Fibroblast of villous mesenchyme (primary cell): ENCODE data around the gene DLGAP4. TPM values are rescaled to one million over a fixed set of nuclear protein-coding genes. Genes with fewer than 3 reads are reported as not detected.
"Not testable (repeated sequence)": the region's sequence is repeated elsewhere in the genome, so short reads cannot be mapped to it uniquely, and the experiment has no call there.

Experiments used
- DNase-seq: peaks from one replicate; pipeline ENCODE4 v3.0.0-alpha.2; 2010; ENCODE audit warnings: low read depth
- H3K4me3 ChIP-seq: 2 replicates; pipeline ENCODE4 v1.5.1; 2011; ENCODE audit warnings: low read depth, mild to moderate bottlenecking, low read length
- CTCF ChIP-seq: IDR thresholded peaks from 2 replicates; pipeline ENCODE4 v1.5.1; 2012; ENCODE audit warnings: low read depth, mild to moderate bottlenecking, low read length; ENCODE audit not compliant: insufficient read depth
- total RNA-seq: library from RNA; depleted of rRNA; stranded (reverse); fragments of >200 nt; gene quantifications from 2 replicates; pipeline ENCODE4 v1.2.3, GENCODE V29; 2012

DLGAP4 gene
- total RNA-seq, 1 donor, result 15.5 TPM

GRCh38 chr20:36550790-36551299 is 244.7 kb downstream of the DLGAP4 start:
- no peak for DNase-seq
- TF ChIP-seq CTCF, result no peak
- no peak overlapping the region for H3K4me3 ChIP-seq

- no peak for DNase-seq
- no peak for TF ChIP-seq CTCF
- no peak overlapping the region for H3K4me3 ChIP-seq
Observed at GRCh38 chr20:36555248-36555647, 249.1 kb downstream of the DLGAP4 start.

- no peak overlapping the region for H3K4me3 ChIP-seq
- DNase-seq, result no peak
- no peak for TF ChIP-seq CTCF
Observed at GRCh38 chr20:36562724-36563123, 256.6 kb downstream of the DLGAP4 start.

GRCh38 chr20:36563374-36563773 is 257.2 kb downstream of the DLGAP4 start:
- DNase-seq, result no peak
- no peak for TF ChIP-seq CTCF
- H3K4me3 ChIP-seq, result no peak overlapping the region

GRCh38 chr20:36564078-36564725 is 258.1 kb downstream of the DLGAP4 start:
- not testable (repeated sequence) for H3K4me3 ChIP-seq, DNase-seq

GRCh38 chr20:36564726-36565121 is 258.6 kb downstream of the DLGAP4 start:
- not testable (repeated sequence) for DNase-seq, H3K4me3 ChIP-seq

GRCh38 chr20:36565520-36565919 is 259.4 kb downstream of the DLGAP4 start:
- TF ChIP-seq CTCF, result no peak
- no peak for DNase-seq

GRCh38 chr20:36569847-36570429 is 263.8 kb downstream of the DLGAP4 start:
- no peak overlapping the region for H3K4me3 ChIP-seq
- peak; percentile 33 for DNase-seq
- no peak for TF ChIP-seq CTCF

More at GRCh38 chr20:36565520-36565919, 259.4 kb downstream of the DLGAP4 start:
- no peak overlapping the region for H3K4me3 ChIP-seq
